Right ventricle myocardium superior (tissue), 1 donor: ENCODE measurements around the gene SFTA2. TPM values are rescaled to one million over a fixed set of nuclear protein-coding genes. Genes with fewer than 3 reads are reported as not detected.
A peak's percentile ranks its signal among the peaks of the same experiment; 100 is the strongest.
"Not testable (repeated sequence)": the region's sequence is repeated elsewhere in the genome, so short reads cannot be mapped to it uniquely, and the experiment has no call there.

ENCODE experiments used
- ATAC-seq: fragments of 200-7000 bp; cut with Tn5 transposase; one replicate; pipeline ENCODE4 v1.9.1; 2020; ENCODE audit warnings: mild to moderate bottlenecking; ENCODE audit not compliant: poor library complexity
- DNase-seq: peaks from one replicate; pipeline ENCODE4 v3.0.0-alpha.2; 2020
- intact Hi-C: fragments of 100-400 bp; cut with DNase I; formaldehyde crosslinking; loops from one replicate; pipeline ENCODE4 v1.11.2; 2022
- total RNA-seq: library from RNA; stranded (reverse); fragmentation: NEBNext Ultra II Directional; extraction: Animal tissue kit (Norgen Biotek cat#: 25700); gene quantifications from one replicate; pipeline ENCODE4 v1.2.1, GENCODE V29; 2021
- donor health status: DM: no; HTN: yes; CAD: no; lungs with severe emphysema.

Gene SFTA2
- total RNA-seq, 1 donor from 2014 or later = not detected

DNA sequence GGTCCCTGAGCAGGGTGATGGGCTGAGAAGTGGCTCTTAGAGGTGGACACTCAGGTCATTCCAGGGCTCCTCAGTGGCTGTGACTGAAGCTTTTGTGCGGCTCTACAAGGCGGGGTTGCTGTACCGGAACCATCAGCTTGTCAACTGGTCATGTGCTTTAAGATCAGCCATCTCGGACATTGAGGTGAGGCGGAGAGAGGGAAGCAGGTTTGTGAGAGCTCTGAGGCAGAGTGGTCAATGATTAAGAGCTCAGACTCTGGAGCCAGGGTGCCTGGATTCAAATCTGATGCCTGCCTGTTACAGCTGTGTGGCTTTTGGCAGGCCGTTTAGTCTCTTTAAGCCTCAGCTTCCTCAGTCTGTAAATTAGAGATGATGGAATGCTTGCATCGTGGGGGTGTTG, 14.9 kb downstream of the SFTA2 start:
- DNase-seq (peak; percentile 31), ATAC-seq (no peak)
- intact Hi-C loops = loop anchor here (5.0 to 10.0 kb wide), 2 partner anchors 128 to 150 kb away; no protein-coding TSS in a partner anchor

DNA sequence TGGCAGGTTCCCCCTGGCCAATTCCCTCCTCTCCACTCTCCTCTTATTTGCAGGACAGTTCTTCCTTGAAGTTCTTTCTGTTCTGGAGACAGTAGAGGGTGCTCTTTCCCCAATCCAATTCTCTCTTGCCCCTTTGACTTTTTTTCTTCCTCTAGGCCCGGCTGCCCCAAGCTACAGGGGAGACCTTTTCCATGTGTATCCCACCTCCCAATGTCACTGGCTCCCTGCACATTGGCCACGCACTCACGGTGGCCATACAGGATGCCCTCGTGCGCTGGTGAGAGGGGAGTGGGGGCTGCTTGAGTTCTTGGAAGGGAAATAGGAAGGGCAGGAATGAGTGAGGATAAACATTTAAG, 16.4 kb downstream of the SFTA2 start:
- ATAC-seq (peak; percentile 60), DNase-seq (peak; percentile 44)
- intact Hi-C loops = loop anchor here (5.0 to 10.0 kb wide), 2 partner anchors 129 to 152 kb away; no protein-coding TSS in a partner anchor

DNA sequence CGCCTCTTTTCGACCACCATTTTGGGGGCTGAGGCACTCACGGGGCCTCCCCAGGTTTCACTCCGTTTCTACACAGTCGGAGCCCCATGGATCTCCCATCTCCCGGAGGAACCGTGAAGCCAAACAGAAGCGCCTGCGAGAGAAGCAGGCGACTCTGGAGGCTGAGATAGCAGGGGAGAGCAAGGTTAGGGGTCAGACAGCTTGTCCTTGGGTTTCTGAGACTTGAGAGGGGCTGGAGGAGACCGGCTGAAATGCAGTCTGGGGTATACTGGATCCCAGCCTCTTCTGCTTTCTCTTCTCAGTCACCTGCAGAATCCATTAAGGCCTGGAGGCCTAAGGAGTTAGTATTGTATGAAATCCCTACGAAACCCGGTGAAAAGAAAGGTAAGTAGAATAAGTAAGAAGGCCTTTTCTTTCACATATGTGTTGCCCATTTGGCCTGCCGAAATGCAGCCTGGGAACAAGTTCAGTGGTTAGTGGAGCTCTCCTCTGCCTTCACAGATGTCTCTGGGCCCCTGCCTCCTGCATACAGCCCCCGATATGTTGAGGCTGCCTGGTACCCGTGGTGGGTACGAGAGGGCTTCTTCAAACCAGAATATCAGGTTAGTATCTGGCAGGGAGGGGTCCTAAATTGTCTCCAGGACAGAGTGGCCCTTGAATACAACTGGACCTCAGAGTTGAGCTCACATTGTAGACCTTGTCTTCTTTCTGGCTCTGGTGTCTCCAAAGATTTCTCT, 16.9 kb downstream of the SFTA2 start:
- DNase-seq (peak; percentile 33), ATAC-seq (peak; percentile 5)
- intact Hi-C loops = loop anchor here (5.0 to 10.0 kb wide), 2 partner anchors 130 to 152 kb away; no protein-coding TSS in a partner anchor

DNA sequence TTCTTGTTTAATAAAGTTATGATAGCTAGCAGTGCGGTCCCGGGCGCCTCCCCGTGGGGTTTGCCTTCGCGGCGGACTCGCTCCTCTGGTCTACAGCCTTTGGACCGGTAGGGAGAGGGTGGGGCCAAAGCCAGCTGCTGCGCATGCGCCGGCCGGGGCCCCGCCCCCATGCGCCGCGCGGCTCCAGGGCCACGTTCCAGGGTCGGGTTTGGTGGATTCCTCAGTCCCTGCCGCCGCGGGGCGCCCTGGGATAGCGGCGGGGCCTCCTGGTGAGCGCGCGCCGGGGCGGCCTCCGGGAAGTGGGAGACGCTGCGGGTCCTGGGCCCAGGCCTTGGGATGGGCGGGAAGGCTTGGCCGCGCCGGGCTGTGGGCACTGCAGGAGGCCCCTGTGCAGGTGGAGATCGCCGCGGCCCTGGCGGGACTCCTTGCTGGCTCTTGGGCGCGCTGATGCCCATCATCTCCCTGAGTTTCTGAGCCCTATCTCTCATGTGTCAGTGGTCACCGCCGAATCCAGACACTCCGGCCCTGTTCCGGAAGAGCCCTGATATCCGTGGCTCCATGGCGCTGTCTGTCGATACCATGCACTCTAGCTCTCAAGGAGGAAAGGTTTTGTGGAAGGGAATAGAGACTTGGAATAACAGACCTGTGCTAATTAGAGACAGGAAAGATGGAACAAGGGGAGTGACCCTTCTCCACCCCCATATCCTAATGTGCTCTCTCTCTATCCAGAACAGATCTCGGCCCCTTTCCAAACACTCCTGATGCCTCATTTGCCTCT, 17.7 kb downstream of the SFTA2 start, which contains the start of gene VARS2:
VARS2 (plus strand) TSS at position 163 of the 778 bp plus-strand sequence; CDS start at position 762, 599 bp downstream.
- ATAC-seq = peak; percentile 97
- DNase-seq = peak; percentile 94
- intact Hi-C loops = loop anchor here (10.0 kb wide), 1 partner anchor 131 kb away; no protein-coding TSS in a partner anchor

DNA sequence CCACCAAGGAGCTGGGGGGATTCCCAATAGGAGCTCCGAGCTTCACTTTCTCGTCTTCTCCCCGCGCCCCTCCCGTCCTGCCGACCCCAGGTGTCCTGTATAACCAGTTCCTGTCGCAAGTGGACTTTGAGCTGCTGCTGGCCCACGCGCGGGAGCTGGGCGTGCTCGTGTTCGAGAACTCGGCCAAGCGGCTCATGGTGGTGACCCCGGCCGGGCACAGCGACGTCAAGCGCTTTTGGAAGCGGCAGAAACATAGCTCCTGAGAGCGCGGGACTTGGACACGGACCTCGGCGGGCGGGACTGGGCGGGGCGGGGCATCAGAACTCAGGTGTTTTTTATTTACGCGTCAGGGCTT, 18.3 kb downstream of the SFTA2 start:
- peak; percentile 60 for ATAC-seq
- intact Hi-C loops = loop anchor here (10.0 kb wide), 1 partner anchor 131 kb away; no protein-coding TSS in a partner anchor
- no peak for DNase-seq

DNA sequence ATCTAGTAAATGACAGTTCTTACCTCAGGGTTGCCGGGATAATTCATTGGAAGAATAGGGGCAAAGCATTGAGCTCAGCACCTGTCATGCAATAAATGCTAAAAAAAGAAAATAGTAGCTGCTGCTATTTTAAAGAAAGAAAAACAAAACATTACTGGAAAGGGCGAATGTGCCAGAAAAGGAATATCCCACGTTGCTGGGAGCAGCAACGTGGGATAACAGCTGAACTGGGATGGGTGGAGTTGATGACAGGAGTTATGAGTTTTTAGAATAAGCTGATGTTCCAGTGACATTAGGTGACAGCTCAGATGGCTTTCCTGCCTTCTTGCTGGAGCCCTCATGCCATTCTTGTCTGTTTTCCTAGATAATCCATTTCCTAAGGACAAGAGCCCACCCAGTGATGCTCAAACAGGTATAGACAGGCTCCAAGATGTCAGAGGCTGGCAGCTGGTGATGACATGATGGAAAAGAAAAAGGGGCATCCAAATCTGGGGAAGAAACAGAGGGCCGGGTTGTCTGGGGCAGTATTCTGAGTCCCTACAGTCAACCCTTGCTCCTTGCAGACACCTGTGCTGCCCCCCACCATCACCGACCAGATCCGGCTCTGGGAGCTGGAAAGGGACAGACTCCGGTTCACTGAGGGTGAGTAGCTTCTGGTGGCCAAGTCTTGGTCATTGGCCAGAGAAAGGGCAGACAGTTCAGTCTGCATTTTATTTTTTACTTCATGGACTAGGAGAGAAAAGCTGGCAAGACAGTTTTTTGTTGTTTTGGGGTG, 19.0 kb downstream of the SFTA2 start:
- DNase-seq (peak; percentile 29), ATAC-seq (no peak)
- intact Hi-C loops = loop anchor here (10.0 kb wide), 1 partner anchor 132 kb away; no protein-coding TSS in a partner anchor

DNA sequence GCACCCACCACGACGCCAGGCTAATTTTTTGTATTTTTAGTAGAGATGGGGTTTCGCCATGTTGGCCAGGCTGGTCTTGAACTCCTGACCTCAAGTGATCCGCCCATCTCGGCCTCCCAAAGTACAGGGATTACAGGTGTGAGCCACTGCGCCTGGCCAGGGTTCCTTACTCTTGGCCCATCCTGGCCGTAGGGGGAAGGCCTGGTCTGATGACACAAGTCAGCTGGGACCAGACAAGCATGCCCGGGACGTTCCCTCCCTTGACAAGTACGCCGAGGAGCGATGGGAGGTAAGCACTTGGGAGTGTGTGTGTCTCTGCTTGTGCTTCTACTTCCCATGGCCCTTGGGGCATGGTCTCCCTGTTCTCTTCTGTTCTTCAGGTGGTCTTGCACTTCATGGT, 21.5 kb downstream of the SFTA2 start:
- intact Hi-C loops = loop anchor here (10.0 kb wide), 1 partner anchor 134 kb away; no protein-coding TSS in a partner anchor
- peak; percentile 38 for DNase-seq
- ATAC-seq = not testable (repeated sequence)

DNA sequence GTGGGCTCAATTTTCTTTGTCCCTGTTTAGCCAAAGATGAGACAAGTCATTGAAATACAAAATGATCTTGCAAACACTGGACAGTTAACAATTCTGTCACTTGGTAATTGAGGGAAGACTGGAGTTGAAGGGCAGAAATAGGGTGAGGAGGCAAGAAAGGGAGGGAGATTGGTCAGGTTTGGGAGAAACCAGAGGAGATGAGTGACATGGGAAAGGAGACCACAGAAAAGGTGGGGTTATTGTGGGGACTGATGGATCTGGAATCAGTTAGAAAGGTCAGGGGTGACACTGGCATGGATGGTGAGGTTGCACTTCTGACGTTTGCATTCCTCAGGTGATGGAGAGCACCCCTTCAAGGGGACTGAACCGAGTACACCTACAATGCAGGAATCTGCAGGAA, 23.3 kb downstream of the SFTA2 start:
- DNase-seq (no peak), ATAC-seq (no peak)
- intact Hi-C loops = no loop called here

DNA sequence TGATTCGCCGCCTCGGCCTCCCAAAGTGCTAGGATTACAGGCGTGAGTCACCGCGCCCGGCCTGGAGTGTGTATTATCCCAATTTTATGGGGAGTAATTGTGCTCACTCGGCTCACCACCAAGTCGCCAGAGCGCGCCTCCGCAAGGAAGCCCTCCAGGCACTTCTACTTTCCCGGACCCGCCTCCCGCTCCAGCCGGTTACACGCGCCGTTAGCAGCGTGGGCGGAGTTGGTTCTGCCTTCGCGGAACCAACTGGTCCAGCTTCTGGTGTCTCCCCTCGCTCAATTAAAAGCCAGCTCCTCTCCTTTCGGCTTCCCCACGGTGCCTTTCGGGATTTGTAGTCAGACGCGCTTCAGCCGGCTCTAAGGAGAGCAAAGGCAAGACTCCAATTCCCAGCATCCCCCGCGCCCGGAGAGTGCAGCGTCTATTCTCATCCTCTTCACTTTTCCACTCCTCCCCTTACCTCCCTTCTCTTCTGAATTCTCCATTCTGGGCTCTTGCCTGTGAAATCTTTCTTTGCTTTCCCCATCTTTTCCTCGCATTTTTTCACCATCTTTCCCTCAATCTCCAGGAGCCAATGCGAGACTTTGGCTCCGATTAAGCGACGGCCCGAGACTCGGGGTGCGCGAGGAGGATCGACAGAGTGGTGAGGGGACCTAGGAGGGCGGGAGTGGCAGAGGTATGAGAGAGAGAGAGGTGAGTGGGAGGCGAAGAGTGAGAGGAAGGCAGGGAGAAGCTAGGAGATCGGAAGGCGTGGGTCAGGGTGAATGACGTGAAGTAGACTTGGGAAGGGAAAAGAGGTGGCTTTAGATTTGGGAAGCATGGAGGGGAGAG, 24.0 kb downstream of the SFTA2 start, which contains the start of gene GTF2H4:
GTF2H4 (plus strand) TSS at position 450 of the 834 bp plus-strand sequence.
- intact Hi-C loops = no loop called here
- peak; percentile 98 for DNase-seq
- ATAC-seq = peak; percentile 99

DNA sequence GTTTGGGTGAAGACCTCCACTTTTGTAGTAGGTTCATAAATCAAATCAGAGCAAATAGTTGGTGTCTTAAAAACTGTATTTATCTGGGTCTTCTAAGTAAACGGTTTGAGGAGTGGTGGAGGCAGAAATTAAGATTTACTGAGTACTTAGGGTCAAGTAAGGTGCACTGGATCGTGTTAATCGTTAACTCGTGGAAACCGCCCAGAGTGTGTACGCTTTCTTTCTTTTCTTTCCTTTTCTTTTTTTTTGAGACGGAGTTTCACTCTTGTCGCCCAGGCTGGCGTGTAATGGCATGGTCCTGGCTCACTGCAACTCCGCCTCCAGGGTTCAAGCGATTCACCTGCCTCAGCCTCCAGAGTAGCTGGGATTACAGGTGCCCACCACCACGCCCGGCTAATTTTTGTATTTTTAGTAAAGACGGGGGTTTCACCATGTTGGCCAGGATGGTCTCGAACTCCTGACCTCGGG, 24.6 kb downstream of the SFTA2 start:
- DNase-seq, intact Hi-C loops, ATAC-seq: not testable (repeated sequence)

DNA sequence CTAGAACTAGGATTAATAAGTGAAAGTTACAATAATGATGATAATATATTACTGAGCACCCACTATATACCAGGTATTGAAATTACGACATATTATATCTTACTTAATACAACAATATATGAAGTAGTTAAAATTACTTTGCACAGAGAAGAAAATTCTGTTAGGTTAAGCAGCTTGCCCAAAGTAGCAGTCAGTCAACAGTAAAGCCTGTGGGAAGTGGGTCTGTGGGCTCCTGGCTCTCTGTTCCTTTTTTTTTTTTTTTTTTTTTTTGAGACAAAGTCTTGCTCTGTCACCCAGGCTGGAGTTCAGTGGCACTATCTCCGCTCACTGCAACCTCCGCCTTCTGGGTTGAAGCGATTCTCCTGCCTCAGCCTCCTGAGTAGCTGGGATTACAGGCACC, 28.7 kb downstream of the SFTA2 start:
- ATAC-seq = no peak
- no peak for DNase-seq
- intact Hi-C loops = no loop called here

DNA sequence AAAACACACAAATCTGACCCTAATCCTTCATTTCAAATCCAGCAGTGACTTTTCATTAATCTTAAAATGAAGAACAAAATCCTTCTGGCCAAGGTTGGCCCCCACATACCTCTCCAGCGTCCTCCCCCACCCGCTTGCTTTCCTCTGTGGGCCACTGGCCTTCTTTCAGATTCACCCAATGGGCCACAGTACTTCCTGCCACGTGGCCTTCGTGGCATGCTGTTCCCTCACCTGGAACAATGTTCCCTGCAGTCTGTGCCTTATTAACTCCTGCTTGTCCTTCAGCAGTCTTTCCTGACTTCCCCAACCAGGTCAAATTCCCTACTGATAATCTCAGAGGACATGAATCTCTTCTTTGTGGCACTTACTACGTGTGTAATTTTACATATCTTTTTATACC, 29.3 kb downstream of the SFTA2 start:
- ATAC-seq = no peak
- intact Hi-C loops = no loop called here
- peak; percentile 1 for DNase-seq

DNA sequence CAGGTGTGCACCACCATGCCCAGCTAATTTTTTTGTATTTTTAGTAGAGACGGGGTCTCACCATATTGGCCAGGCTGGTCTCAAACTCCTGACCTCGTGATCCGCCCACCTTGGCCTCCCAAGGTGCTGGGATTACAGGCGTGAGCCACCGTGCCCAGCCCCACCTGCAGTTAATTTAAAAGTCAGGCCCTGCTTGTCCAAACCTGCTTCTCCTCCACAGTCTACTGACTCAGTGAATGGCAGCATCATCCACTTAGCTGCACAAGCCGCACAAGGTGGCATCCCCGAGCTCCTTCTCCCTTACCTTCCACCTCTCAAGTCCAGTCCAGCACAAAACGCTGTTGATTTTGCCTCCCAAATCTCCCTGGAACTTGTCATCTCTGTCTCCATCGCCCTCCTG, 29.8 kb downstream of the SFTA2 start:
- DNase-seq = peak; percentile 8
- intact Hi-C loops, ATAC-seq: not testable (repeated sequence)

DNA sequence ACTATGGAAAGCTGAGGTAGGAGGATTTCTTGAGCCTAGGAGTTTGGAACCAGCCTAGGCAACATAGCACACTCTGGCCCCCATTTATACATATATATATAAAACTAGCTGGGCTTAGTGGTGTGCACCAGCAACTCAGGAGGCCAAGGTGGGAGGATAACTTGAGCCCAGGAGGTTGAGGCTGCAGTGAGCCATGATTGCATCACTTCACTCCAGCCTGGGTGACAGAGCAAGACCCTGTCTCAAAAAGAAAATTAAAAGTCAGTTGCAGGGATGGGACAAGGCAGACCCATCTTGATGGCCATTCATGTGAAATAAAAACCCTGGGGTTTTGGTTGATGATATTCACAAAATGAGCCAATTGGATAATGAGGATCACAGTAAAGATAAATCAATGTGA, 30.5 kb downstream of the SFTA2 start:
- ATAC-seq (no peak), DNase-seq (no peak)
- intact Hi-C loops = no loop called here

DNA sequence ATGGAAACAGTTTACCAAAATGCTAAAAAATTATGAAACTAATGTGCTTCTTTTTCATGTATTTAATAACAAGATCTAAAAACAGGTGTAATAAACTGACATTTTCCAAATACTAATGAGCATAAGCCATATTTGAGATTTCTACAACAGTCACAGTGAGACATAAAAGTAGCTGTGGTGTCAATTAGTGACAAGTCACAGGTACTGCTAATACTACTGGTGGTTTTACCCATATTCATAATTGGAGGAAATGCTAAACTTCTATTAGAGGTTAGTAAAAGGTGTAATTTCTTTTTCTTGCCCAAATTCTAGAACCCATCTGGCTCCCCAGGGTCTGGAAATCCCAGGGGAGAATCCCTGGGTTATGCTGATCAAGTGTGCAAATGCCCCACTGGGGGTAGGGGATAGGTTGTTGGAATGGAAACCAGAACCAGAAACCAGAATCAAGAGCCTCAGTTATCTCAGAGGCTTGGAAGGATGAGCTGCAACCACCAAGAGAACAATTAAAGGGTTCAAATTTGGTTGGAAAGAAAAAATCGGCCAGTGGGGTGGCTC, 31.0 kb downstream of the SFTA2 start:
- DNase-seq (no peak), ATAC-seq (no peak)

DNA sequence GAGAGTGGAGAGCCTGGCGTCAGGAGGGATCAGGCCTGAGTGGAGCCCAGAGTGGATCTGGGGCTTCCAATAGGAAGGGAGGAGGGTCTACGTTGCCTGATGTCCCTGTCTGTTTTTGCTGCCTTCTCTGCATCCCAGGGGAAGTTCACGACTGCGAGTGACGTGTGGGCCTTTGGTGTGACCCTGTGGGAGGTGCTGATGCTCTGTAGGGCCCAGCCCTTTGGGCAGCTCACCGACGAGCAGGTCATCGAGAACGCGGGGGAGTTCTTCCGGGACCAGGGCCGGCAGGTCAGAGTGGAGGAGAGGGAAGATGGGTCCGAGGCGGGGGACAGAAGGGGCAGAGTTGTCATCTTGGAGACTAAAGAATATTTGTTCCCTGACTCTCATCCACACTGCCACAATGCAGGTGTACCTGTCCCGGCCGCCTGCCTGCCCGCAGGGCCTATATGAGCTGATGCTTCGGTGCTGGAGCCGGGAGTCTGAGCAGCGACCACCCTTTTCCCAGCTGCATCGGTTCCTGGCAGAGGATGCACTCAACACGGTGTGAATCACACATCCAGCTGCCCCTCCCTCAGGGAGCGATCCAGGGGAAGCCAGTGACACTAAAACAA, 33.1 kb downstream of the SFTA2 start:
- intact Hi-C loops = no loop called here
- peak; percentile 38 for DNase-seq
- no peak for ATAC-seq

More for the DNA sequence above, 31.0 kb downstream of the SFTA2 start:
- intact Hi-C loops = no loop called here

DNA sequence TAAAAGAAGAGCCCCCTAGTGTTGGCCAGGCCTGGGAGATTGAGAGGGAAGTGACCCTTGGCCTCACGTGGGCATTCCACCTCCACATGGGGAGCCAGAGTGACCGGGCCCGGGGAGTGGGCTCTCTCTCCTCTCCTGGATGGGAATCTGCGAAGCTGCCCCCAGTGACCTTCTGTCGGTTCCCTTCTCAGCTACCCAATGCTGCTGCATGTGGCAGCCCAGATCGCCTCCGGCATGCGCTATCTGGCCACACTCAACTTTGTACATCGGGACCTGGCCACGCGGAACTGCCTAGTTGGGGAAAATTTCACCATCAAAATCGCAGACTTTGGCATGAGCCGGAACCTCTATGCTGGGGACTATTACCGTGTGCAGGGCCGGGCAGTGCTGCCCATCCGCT, 34.1 kb downstream of the SFTA2 start:
- no peak for ATAC-seq
- peak; percentile 27 for DNase-seq
- intact Hi-C loops = no loop called here
